Umbilical cord (tissue), 2 donors: ENCODE measurements around the gene ZNF90. TPM values are rescaled to one million over a fixed set of nuclear protein-coding genes. Genes with fewer than 3 reads are reported as not detected.
"Not testable (repeated sequence)": the region's sequence is repeated elsewhere in the genome, so short reads cannot be mapped to it uniquely, and the experiment has no call there.

Source experiments
- DNase-seq: peaks from one replicate; pipeline ENCODE4 v3.0.0-alpha.2; 2015; ENCODE audit warnings: low spot score
- total RNA-seq: library from RNA; depleted of rRNA; stranded (reverse); fragments of >200 nt; gene quantifications from one replicate; pipeline ENCODE4 v1.2.3, GENCODE V29; 2014; ENCODE audit warnings: low replicate concordance; ENCODE audit not compliant: insufficient read depth

The ZNF90 gene
- total RNA-seq, result 20.2 TPM

DNA sequence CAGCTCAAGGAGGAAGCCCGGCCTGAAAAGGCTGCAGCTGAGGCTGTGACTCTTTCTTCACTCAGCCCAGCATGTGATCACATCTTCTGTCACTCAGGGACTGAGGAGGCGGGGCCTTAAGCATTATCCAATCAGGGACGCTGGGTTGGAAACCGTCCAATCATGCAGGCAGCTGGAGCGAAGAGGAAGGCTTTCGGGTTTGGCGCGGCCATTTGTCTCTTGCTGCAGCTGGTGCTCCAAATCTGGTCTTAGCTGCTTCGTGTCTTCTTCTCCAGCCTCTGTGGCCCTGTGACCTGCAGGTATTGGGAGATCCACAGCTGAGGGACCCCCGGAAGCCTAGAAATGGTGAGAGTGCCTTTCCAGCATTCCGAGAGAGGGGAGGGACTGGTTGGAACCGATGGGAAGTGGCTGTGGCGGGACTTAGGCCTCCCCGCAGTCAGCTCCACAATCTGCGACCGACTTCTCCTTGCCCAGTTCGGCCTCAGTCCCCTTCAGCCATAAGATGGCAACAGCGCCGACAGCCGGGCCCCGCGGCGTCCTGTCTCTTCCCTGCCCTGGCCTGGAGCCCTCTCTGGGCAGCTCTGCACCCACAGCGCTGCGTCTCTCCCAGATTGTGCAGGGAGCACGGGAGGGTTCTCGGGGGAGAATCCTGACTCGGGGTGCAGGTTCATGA, at the start of gene ZNF90:
TSS of gene ZNF90 (plus strand) at position 210 of the 673 bp plus-strand sequence. CDS start at position 343, 133 bp downstream.
- DNase-seq, result peak; percentile 99

DNA sequence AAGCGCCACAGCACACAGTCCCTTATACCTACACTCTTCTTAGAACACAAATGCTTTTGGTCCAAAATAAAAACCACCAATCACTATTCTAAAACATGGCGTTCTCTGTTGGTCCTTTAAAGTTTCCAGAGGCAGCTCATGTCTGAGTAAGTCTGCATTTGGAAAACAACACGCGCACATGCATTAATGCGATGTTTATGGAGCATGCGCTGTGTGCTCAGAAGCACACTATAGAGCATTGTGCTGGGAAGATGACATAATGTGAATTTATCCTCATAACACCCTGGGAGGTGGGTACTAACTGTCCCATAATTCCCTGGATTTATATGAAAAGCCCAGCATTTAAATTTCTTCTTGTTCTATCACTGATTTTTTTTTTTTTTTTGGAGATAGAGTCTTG, 49.2 kb upstream of the ZNF90 start:
- no peak for DNase-seq

DNA sequence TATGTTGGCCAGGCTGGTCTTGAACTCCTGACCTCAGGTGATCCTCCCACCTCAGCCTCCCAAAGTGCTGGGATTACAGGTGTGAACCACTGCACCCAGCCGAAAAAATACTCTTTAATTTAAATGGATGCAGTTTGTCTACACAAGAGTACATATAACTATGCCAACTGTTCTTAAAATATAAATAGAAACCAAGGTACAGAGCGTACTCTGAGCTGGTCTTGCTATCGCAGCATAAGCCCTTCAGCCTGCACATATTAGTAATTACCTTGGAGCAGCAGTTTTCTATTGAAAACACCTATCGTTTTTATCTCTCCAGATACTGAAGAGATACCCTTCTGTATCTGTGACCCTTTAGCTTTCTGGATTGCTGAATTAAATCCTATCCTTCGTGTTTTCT, 41.9 kb upstream of the ZNF90 start:
- DNase-seq, result no peak

DNA sequence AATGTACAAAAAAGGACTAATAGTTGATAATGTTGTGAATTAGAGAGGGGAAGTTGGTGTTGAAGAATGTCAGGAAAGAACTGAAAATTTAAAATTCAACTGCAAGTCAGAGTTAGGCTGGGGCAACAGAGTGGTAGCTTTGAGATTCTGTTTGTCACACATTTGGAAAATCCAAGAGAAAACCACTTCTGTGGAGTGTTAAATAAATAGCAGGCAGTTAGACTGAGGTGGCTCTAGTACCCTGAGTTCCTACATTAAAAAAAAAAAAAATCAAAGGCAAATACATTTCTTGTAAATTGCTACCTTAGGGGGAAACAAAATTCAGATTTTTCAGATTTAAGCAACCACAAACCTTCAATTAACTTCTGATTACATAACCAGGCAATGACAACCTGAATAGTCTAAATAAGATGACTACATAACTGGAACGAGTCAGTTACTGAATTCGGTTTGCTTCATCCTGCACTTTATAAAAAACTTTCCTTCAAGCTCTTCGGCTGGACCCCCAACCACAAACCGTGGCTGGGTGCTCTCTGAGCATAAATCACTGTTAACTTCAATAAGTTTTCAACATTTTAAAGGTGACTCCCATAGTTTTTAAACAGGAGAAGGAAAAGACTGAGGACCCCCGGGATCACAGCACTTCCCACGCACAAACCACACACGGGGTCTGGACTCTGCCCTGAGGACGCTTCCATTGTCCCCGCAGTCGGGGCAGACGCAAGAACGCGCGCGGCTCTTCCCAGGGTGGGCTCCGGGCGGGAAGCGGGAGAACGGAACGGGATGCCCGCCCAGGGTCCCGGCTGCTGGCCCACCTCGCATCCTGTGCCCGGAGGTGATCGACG, 39.2 kb upstream of the ZNF90 start:
- no peak for DNase-seq

DNA sequence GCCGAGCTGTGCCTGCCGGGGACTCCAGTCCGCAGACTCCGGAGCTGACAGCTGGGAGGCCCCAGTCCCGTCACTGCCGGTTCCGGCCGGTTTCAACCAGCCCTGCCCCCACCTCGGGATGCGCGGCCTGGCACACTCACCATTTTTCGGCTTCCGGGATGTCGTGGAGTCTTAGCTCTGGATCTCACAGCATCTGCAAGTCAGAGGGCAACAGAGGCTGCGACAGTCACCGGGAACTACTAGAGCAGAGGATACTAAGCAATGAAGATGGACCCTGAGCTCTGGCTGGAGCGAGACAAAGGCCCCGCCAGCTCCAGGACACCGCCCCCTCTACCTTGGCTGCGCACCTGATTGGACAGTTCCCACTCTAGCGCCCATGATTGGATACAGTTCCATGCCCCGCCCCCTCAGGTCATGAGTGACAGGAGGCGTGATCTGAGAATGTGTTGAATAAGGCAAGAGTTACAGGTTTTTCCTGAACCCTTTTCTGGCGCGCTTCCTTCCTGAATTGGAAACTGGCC, 38.5 kb upstream of the ZNF90 start, which contains the start of gene ZNF682:
TSS of gene ZNF682 (minus strand) at position 303 of the 521 bp plus-strand sequence. CDS start at position 143, 160 bp downstream.
- DNase-seq, result peak; percentile 99

DNA sequence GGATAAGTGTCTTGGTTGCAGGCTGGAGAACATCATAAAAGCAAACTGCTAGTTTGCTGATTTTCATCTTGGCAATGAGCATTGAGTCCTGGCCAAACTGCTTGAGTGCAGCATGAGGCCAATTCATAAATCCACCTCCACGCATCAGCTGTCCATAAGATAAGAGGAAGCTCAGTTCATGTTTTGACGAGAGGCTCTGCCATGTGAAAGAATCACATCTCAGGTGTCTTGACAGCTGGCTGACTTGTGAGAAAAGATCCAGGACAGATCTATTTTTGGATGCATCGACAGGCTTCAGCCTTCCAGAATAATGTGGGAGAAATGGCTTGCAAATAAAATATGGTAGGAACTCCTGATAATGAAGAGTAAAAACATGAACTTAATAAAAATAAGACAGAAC, 33.1 kb upstream of the ZNF90 start:
- DNase-seq, result no peak

DNA sequence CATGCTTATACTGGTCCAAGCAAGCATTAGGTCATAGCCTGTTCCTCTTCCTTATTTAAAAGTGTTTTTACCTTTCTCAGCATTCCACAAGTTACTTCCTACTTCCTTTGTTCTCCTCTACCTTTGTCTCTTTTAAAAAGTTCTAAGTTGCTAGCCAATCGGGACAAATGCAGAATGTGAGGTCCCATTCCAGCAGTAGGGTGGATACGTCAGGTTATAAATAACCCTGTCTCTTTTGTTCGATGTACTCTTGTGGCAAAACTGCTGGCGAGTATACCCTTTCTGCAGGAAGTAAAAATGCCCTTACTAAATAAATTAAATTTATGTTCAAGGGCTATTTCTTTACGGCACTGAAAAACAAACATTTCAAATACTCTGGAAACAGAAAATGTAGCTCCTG, 32.1 kb upstream of the ZNF90 start:
- DNase-seq, result not testable (repeated sequence)

DNA sequence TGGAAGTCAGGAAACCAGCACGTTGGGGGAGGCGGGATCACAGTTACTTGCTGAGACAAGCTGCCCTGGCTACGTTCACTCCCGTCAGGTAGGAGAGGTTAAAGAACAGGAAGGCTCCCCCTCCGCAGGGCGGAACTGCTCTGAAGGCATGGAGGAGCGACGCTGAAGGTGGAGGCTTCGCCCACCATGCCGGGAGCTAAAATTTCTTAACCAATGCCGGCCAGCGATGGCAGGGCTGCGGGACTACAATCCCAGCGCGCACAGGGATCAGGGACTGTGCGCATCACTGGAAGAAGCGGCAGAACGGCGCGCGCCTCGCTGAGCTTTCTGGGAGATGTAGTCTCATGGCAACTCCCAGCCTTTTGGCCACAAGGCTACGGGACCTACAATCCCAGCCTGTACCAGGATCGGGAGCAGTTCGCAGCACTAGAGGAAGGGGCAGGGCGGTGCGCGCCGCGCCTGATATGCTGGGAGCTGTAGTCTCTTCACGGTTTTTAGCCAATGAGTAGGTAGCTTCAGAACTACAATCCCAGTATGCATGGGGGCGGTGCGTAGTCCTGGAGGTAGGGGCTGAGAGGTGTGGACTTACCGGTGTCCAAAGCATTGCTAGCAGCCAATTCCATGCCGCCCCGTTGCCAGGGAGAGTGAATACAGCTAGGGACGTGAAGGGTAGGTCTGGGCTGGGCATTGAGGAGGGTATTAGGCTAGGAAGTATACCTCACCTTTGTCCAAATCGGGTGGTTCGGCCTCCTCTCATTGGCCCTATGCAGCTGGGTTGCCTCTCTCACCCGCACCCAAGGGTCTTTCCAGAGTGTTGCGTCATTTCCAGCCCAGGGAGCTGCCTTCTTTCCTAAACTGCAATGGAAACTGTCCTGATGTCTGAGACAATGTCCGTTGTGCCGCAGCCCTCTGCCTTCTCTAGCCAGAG, 25.7 kb upstream of the ZNF90 start:
- peak; percentile 98 for DNase-seq

DNA sequence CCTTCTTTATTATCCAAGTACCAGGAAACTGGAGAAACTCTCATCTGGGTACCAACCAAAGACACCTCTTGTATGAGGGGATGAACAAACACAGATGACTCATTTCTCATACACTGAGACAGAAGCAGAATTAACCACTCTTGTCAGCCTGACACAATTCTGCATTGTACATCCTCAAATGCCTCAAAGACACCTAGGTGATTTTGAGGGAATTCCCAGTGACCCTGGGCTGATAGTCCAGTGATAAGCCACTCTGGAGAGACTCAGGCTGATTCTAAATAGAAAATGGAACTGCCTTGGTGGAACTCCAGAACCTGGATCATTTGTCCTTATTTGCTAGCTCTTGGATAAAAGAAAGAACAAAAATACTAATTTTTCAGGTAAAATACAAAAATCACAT, 19.1 kb upstream of the ZNF90 start:
- not testable (repeated sequence) for DNase-seq

DNA sequence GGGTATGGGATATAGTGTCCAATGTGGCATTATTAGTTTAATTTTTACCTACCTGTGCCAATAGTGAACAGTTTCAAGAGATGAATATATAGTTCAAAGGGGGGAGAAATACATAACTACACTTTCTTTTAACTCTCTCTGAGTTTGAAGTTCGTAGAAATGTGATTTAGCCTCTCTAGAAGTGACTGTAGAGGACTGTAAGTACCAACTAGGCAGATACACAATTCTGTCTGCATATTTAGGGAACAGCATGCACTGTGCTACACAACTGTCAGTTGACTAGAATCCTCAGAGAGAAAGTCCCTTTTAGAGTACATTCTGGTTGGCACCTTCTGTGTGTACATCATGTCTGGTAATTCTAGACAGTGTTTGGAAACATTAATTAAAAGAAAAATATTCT, 17.5 kb upstream of the ZNF90 start:
- no peak for DNase-seq

DNA sequence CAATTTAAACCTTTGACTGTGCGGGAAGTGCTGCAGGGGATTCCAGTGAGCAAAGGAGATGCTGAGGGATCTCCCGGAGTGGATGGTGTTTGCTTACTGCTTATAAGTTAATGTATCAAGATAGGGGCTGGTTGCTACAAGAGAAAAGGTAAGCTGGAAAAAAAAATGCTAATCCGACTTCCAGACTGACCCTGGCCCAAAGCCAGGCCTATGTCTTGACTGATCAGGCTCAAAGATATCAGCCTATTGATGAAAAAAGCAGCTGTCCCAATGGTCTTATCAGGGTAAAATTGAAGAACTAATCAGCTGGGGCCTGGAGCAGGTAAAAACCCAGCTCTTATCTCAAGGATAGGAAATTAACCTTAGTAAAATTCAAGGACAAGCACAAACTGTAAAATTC, 10.9 kb upstream of the ZNF90 start:
- no peak for DNase-seq

DNA sequence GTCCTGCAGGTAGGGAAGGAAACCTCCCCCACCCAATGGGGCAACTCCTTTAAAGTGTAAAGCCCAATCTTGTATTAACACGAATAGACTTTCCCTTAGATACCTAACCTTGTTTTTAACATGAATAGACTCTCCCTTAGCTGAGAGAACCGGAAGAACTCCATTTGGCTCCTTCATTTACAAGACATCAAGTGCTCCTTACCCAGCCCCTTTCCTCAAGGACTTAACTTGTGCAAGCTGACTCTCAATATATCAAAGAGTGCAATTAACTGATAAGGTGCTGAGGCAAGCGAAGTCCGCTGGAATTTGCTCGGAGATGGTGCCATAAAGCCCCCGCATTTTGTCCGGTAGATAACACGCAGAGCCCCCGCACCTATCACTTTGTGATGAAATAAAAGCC, 9.9 kb upstream of the ZNF90 start:
- DNase-seq, result no peak

DNA sequence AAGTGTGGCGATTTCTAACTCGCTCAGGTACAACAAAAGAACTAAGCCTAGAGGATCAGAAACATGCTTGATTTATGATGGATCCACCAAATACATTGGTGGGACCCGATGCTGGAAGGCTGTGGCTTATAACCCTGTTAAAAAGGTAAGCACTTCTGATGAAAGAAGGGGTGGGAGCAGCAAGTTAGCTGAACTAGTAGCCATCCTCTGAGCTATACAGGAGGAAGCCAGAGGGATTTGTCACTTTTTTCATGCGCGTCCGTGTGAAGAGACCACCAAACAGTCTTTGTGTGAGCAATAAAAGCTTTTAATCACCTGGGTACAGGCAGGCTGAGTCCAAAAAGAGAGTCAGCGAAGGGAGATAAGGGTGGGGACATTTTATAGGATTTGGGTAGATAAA, 9.2 kb upstream of the ZNF90 start:
- not testable (repeated sequence) for DNase-seq

DNA sequence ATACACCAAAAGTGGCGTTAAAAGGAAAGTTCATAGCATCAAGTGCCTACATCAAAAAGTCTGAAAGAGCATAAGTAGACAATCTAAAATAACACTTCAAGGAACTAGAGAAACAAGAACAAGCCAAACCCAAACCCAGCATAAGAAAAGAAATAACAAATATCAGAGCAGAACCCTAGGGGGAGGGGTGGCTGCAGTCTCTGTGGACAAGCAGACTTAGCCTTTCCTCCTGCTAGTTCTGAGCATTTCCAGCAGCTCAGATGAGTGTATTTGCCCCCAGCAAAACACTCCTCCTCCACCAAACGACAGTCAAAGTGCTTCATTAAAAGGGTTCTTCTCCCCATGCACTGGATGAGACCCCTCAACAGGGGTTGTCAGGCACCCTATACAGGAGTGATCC, 7.1 kb upstream of the ZNF90 start:
- DNase-seq, result no peak

DNA sequence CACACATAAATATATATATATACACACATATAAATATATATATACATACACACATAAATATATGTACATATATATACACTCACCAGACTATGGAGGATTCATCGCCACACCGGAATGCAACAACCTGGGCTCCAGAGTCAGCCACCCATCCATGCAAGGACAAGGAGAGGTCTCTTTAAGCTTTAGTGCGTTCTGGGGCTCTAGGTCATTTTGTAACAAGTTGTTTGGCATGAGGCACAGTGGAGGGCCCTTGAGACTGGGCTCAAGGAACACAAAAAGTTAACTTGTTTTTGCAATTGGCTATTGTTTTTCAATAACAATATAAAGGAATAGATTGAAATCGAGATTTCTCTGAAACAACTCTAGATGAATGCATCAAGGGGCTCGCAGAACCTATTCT, 4.9 kb upstream of the ZNF90 start:
- no peak for DNase-seq

DNA sequence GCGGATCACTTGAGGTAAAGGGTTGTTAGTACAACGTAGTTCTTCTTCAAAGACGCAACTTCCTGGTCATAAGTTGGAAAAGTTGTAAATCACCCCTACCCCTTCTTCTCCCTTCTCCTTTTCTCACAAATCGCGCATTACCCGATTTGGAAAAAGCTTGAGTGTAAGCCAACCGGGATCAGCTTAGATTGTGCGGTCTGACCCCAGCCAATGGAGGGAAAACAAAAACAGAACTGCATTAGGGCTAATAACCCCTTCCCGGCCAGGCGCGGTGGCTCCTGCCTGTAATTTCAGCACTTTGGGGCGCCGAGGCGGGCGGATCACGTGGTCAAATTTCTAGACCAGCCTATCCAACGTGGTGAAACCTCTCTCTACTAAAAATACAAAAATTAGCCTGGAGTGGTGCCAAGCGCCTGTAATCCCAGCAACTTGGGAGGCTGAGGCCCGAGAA, 806 bp downstream of the ZNF90 start:
- DNase-seq, result peak; percentile 50

DNA sequence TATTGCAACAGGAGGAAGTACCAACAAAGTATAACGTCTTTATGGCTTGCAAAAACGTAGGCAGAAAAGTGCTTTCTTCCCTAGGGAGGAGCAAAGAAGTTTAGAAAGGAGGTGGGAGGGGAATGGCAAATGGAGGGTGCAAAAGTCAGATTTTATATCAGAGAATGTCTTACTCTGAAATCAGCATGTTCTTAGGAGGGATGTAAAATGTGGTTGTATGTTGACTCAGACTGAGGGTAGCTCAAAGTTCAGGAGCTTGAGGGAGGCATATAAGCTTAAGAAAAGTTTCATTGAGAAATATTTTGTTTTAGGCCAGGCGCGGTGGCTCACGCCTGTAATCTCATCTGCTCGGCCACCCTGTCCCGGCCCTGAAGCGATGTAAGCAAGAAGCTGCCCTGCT, 1.7 kb downstream of the ZNF90 start:
- DNase-seq, result peak; percentile 37

DNA sequence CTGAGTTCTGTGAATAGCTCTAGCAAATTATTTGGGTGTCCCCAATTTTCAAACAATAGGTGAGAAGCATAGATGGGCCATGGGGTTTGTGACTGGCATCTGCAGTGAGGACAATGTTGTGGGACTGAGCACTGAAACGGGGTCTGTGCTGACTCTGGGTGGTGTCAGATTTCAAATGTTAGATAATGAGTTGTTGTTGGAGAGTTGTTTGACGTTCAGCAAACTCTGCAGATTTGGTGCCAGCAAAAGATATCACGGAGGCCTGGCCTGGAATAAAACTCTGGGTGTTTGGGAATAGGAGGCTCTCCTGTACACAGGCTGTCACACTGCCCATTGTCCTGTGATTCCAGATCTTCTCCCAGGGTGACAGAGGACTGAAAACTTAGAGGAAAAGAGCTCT, 2.9 kb downstream of the ZNF90 start:
- no peak for DNase-seq

DNA sequence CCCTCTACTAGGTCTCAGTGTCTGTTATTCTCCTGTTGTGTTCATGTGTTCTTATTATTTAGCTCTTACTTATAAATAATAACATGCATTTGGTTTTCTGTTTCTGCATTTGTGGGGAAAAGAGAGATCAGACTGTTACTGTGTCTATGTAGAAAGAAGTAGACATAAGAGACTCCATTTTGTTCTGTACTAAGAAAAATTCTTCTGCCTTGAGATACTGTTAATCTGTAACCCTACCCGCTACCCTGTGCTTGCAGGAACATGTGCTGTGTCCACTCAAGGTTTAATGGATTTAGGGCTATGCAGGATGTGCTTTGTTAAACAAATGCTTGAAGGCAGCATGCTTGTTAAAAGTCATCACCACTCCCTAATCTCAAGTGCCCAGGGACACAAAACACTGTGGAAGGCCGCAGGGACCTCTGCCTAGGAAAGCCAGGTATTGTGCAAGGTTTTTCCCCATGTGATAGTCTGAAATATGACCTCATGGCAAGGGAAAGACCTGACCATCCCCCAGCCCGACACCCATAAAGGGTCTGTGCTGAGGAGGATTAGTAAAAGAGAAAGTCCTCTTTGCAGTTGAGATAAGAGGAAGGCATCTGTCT, 4.5 kb downstream of the ZNF90 start:
- not testable (repeated sequence) for DNase-seq

DNA sequence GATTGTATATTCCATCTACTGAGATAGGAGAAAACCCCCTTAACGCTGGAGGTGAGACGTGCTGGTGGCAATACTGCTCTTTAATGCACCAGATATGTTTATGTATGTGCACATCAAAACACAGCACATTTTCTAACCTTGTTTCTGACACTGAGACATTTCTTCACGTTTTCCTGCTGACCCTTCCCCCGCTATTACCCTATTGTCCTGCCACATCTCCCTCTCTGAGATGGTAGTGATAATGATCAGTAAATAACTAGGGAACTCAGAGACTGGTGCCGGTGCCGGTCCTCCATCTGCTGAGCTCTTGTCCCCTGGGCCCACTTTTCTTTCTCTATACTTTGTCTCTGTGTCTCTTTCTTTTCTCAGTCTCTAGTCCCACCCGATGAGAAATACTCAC, 5.1 kb downstream of the ZNF90 start:
- DNase-seq, result not testable (repeated sequence)

DNA sequence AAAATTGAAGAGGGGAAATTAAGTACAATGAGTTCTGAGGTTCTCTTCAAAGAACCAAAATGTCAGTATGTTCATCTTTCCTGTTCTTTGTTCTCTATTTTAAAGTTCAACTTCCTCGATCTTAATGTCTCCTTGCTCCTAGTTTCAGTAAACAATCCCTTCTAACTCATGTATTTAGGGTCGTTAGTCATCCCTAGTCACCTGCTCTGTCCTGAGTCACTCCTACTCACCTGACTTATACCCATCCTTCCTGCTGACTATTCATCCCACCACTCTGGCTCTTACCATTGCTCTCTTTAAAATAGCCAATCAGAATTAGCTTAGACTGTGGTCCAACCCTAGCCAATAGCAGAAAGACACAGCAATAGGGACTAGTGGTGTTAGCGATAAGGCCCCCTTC, 24.3 kb downstream of the ZNF90 start:
- DNase-seq, result no peak
